ENCODE results near the gene C16orf96. TPM values are rescaled to one million over a fixed set of nuclear protein-coding genes. Genes with fewer than 3 reads are reported as not detected.

Gene C16orf96
- total RNA-seq, 1 experiment from 2014 or later, result 0.10 TPM

DNA sequence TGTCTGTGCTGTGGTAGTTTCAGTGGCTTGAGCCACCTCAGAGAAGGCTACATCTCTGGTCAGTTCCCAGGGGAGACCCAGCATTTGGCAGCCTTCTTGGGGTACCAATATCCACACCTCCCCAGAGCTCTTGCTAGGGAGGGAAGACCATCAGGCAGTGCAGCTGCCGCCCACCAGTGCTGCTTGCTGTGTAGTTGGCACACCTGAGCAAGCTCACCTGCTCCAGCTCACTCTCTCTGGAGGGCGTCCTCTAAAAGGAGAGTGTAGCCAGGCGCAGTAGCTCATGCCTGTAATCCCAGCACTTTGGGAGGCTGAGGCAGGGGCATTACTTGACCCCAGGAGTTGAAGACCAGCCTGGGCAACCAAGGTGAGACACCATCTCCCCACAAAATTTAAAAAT, 47.3 kb upstream of the C16orf96 start:
- no TSS peak for BruUV-seq (replicated peaks)
- peaks cover 4% of the 10 kb centered on the region; the same call in 1 of the 2 replicates for H4K20me1 ChIP-seq (ENCODE audit: insufficient read depth)

DNA sequence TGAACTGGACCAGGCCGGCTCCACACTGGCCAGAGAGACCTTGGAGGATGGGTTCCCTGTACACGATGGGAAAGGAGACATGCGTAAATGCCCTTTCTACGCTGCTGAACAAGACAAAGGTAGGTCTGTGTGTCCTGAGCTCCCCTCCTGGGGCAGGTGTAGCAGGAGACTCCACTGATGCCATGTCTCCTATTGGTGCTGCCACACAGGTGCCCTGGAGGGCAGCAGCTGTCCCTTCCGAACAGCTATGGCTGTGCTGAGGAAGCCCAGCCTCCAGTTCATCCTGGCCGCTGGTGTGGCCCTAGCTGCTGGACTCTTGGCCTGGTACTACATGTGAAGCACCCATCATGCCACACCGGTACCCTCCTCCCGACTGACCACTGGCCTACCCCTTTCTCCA, 46.7 kb upstream of the C16orf96 start:
- POLR2A ChIA-PET, result no interaction called here
- H3K79me2 ChIP-seq (ENCODE audit: insufficient read depth, low read length), result peaks cover 13% of the 10 kb centered on the region
- H3K9ac ChIP-seq (ENCODE audit: low read length), result no peak overlapping the region
- peaks cover 4% of the 10 kb centered on the region; the same call in 1 of the 2 replicates for H4K20me1 ChIP-seq (ENCODE audit: insufficient read depth)
- RAD21 ChIA-PET (ENCODE audit: low non-redundant PET in 1 of 2, low total read pairs in 2 of 2, uncharacterized antibody in 2 of 2, unreplicated experiment in 2 of 2), result no interaction called here
- peaks cover 30 to 45% of the 10 kb centered on the region in 2 experiments for H3K36me3 ChIP-seq (ENCODE audit: control insufficient read depth in 1 of 2, insufficient read depth in 2 of 2, low read length in 2 of 2)
- no peak for ATAC-seq
- TF ChIP-seq EZH2 (IDR thresholded peaks at IDR 0.05) (no peak), ELF1 (IDR thresholded peaks at IDR 0.05; ENCODE audit: borderline replicate concordance, low read depth) (no peak), EGR1 (IDR thresholded peaks at IDR 0.05; ENCODE audit: low read depth) (no peak), JUND (IDR thresholded peaks at IDR 0.05) (no peak)
- H2AFZ ChIP-seq (ENCODE audit: low read depth, low read length, poor library complexity, severe bottlenecking), result no peak overlapping the region
- no peak overlapping the region for H3K27ac ChIP-seq (ENCODE audit: low read depth, low read length)
- no peak for DNase-seq (ENCODE audit: low read depth, low spot score)
- no peaks in the 10 kb centered on the region for H3K27me3 ChIP-seq (ENCODE audit: insufficient read depth, low read length)
- no TSS peak for BruUV-seq (replicated peaks)
- CTCF ChIA-PET, result interaction anchor here (1.4 kb wide), 1 partner anchor 76 kb away, joined by 3 read pairs; no protein-coding TSS in a partner anchor
- no peak overlapping the region for H3K4me3 ChIP-seq (replicated peaks in 1 of 2; ENCODE audit: low read depth in 1 of 2, low read length in 2 of 2)
- H3K9me2 ChIP-seq (ENCODE audit: insufficient read depth), result no peaks in the 10 kb centered on the region
- H3K4me2 ChIP-seq (ENCODE audit: low read length), result no peak overlapping the region
- H3K4me1 ChIP-seq (ENCODE audit: control insufficient read depth in 1 of 2, insufficient read depth in 2 of 2, low read length in 2 of 2), result peaks cover 0 to 8% of the 10 kb centered on the region in 2 experiments; a peak in 1 of 4 replicates
- no peaks in the 10 kb centered on the region for H3K9me3 ChIP-seq (ENCODE audit: control insufficient read depth in 1 of 2, insufficient read depth in 1 of 2, low read depth in 1 of 2, low read length in 2 of 2)
- intact Hi-C loops (cut with micrococcal nuclease), result no loop called here

More for the DNA sequence above, 47.3 kb upstream of the C16orf96 start:
- ATAC-seq (no peak), DNase-seq (ENCODE audit: low read depth, low spot score) (no peak)
- Histone ChIP-seq H3K9ac (ENCODE audit: low read length) (no peak overlapping the region), H3K27ac (ENCODE audit: low read depth, low read length) (no peak overlapping the region), H3K36me3 (ENCODE audit: control insufficient read depth in 1 of 2, insufficient read depth in 2 of 2, low read length in 2 of 2) (peaks cover 30 to 45% of the 10 kb centered on the region in 2 experiments), H3K4me3 (replicated peaks in 1 of 2; ENCODE audit: low read depth in 1 of 2, low read length in 2 of 2) (no peak overlapping the region), H3K9me3 (ENCODE audit: control insufficient read depth in 1 of 2, insufficient read depth in 1 of 2, low read depth in 1 of 2, low read length in 2 of 2) (no peaks in the 10 kb centered on the region), H3K79me2 (ENCODE audit: insufficient read depth, low read length) (peaks cover 16% of the 10 kb centered on the region), H3K27me3 (ENCODE audit: insufficient read depth, low read length) (no peaks in the 10 kb centered on the region), H2AFZ (ENCODE audit: low read depth, low read length, poor library complexity, severe bottlenecking) (no peak overlapping the region), H3K4me1 (ENCODE audit: control insufficient read depth in 1 of 2, insufficient read depth in 2 of 2, low read length in 2 of 2) (peaks cover 0 to 8% of the 10 kb centered on the region in 2 experiments; a peak in 1 of 4 replicates), H3K4me2 (ENCODE audit: low read length) (no peak overlapping the region), H3K9me2 (ENCODE audit: insufficient read depth) (no peaks in the 10 kb centered on the region)
- intact Hi-C loops (cut with micrococcal nuclease), result no loop called here
- ChIA-PET CTCF (interaction anchor here (0.9 kb wide), 1 partner anchor 76 kb away, joined by 3 read pairs; no protein-coding TSS in a partner anchor), RAD21 (ENCODE audit: low non-redundant PET in 1 of 2, low total read pairs in 2 of 2, uncharacterized antibody in 2 of 2, unreplicated experiment in 2 of 2) (no interaction called here), POLR2A (no interaction called here)
- TF ChIP-seq SP1 (IDR thresholded peaks at IDR 0.05; ENCODE audit: low read depth), result no peak
- no peak for TF ChIP-seq CEBPB (IDR thresholded peaks at IDR 0.05; ENCODE audit: low read depth)
- TF ChIP-seq CBX3 (IDR thresholded peaks at IDR 0.05; ENCODE audit: low read depth), result no peak
- TF ChIP-seq ELF1 (IDR thresholded peaks at IDR 0.05; ENCODE audit: borderline replicate concordance, low read depth), result no peak
- TF ChIP-seq JUND (IDR thresholded peaks at IDR 0.05), result no peak
- no peak for TF ChIP-seq EGR1 (IDR thresholded peaks at IDR 0.05; ENCODE audit: low read depth)
- no peak for TF ChIP-seq POLR2A (IDR thresholded peaks at IDR 0.05; ENCODE audit: borderline replicate concordance, extremely low read depth, insufficient read depth, insufficient read length)
- TF ChIP-seq ZFX (IDR thresholded peaks at IDR 0.05), result no peak
- no peak for TF ChIP-seq FOSL1 (IDR thresholded peaks at IDR 0.05; ENCODE audit: low read depth)
